ENCODE data around the gene ATP8B1.
"Not testable (repeated sequence)": the region's sequence is repeated elsewhere in the genome, so short reads cannot be mapped to it uniquely, and the experiment has no call there.

Gene ATP8B1

GRCh38 chr18:57759650-57760049 lies 43.5 kb downstream of the ATP8B1 start:
- DNase-seq: no peak

DNA sequence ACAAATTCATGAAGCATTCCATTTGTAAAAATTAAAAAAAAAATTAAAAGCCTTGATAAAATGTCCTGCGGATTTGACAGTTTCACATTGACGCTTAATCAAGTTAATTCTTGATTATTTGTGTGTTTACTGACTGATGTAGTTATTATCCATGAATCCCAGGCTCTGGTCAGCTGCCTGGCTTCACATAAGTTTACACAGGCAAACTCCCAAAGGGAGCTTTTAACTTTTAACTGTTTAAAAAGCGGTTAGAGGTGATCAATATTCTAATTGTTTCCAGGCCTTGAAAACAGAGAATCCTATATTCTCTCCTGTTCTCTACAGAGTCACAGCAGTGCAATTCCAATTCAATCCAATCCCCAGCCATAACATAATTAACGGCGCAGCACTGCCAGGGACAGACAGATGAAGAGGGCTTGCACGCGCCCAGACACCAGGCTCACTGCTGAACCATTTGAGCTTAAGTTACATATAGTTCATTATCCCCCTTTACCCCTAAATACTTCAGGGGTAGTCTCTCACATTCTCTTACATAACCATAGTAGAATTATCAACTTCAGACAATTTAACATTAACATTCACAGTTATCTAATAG lies 47.5 kb downstream of the ATP8B1 start:
- DNase-seq: no peak

- no peak for DNase-seq
Measured at GRCh38 chr18:57754577-57755338, 48.4 kb downstream of the ATP8B1 start.

DNA sequence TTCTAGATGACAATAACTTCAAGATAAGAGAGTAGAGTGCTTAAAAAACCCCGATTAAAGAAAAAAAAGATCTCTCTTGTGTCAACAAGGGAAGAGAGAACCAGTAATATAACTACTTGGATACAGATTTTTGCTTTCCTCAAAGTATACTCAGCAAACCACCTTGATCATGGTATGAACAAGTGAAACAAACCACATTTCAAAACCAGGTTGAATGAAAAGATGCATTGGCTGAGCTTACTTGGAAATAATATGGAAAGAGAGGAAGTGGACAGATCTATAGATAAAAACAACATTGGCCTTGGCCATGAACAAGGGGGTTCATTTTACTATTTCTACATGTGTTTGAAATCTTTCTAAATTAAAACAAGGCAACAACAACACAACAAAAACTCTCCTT lies 50.1 kb downstream of the ATP8B1 start:
- no peak for DNase-seq

GRCh38 chr18:57749604-57749970 lies 53.5 kb downstream of the ATP8B1 start:
- no peak for DNase-seq

DNA sequence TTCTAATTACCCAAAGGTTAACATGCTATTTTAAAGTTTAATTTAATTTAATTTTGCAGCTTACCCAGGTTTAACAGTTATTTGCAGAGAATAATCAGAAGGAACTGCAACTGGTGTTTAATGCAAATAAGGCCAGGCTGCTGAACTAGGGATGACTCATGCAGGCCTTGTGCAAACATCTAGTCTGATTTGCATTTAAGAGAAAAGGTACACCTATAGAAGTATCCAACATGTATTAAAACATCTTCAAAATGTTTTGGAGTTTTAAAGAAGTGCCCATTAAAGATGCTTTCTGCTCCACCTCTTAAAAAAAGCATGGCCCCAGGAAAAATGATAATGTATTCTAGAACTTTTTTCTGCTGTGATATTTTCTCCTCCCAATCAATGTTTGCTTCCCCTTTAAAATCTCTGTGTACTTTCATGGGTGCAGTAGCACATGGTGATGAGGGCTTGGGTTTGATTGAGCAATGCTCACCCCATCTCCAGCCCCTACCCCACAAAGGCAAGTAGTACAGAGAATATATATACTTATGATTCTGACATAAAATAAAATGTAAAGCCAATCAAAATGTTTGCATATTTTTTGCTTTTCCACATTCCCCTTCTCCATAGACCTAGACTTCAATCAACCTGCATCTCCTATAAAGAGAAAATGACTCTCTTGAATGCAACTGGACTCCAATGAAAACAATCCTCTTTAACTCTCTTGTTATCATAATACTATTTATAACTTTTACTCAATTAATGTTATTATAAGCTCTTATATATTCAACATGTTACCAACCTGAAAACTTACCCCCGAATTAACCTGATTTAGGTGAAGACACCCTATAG lies 54.1 kb downstream of the ATP8B1 start:
- no peak for DNase-seq

DNA sequence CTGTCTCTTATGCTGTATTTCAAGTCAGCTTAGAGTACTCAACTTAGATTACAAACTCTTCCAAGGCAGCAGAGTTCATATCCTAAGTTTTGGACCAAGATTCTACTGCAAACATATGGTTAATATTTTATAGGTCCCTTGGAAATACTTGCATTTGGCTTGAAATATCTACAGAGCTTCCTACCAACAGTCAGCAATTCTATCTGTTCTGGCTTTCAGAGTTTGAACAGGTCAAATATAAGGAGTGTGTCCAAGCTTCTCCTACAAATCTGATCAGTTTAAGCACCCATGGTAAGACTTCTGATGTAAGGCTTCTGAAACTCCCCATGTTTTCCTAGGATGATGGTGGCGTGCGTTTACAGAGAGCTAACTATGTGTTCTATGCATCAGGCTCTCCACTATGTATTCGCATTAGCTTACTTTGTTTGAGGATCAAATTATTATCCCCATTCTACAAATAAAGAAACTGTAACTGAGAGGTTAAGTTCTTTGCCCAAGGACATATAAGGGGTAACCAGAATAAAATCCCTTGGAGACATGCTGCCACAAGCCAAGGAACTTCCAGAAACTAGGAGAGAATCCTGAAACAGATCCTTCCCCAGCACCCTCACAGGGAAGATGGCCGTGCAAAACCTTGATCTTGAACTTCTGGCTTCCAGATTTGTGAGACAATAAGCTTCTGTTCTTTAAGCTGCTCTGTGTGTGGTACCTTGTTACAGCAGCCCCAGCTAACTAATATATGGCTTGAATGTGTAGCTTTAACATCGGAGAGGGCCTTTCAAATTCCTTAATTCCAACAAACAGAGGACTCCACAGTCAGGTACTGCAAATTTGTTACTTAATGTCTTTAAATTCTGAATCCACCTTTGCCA lies 55.1 kb downstream of the ATP8B1 start:
- no peak for DNase-seq

DNA sequence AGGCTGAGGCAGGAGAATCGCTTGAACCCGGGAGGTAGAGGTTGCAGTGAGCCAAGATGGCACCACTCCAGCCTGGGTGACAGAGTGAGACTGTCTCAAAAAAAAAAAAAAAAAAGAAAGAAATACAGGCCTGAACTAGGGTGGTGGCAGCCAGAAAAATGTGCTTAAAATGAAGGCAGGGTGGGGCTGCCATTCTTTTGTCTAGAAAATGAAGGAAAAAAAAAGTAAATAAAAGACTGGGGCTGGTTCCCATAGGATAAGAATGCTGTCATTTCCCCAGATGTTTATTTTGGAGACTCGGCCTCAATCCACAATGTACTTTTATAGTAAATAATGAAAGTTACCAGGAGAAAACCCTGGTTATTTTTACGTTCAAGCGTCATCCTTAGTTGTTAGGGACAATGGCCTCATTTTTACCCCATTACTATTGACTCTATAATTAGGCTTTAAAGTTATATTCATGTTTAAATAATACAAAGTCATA lies 58.9 kb downstream of the ATP8B1 start:
- no peak for DNase-seq

- no peak for DNase-seq
Measured at GRCh38 chr18:57743008-57743407, 60.1 kb downstream of the ATP8B1 start.

DNA sequence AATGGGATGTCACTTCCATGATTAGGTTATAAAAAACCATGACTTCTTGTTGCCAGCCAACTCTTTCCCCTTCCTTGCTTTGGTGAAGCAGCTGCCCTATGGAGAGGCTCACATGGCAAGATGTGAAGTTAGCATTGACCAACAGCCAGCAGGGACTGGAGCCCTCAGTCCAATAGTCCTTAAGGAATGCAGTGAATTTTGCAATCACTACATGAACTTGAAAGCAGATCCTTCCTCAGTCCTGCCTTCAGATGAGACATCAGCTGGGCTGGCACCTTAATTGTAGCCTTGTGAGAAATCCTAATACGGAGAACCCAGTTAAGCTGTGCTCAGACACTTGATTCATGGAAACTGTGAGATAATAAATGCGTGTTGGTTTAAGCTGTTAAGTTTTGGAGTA lies 61.8 kb downstream of the ATP8B1 start:
- no peak for DNase-seq

DNA sequence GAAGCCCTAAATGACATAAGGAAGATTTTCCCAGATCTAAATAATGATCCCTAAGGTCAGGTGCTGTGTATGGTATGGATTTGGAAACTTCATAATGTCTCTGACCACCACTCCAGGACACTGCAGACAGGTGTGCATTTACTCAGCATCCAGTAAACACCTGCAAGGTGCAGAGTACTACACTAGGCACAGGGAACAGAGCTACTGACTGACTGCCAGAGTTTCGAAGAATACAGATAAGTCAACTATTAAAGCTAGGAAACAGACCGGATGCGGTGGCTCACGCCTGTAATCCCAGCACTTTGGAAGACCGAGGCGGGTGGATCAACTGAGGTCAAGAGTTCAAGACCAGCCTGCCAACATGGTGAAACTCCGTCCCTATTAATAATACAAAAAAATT lies 65.0 kb downstream of the ATP8B1 start:
- no peak for DNase-seq

- DNase-seq: no peak
Measured at GRCh38 chr18:57737400-57738060, 65.6 kb downstream of the ATP8B1 start.

GRCh38 chr18:57735042-57735441 lies 68.1 kb downstream of the ATP8B1 start:
- DNase-seq: not testable (repeated sequence)

DNA sequence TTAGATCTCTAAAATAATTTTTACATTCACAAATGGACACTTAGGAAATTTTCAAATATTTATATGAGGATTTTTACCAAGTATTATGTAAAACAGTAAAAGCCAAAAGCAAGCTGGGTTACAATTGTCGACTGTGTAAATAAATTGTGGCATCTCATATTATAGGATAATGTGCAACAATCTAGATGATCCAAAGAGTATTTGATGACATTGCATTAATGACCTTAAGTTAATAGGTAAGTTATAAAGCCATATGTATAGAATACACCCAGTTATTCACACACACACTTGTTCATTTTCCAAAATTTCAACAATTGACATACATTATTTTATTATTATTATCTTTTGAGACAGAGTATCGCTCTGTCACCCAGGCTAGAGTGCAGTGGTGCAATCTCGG lies 69.3 kb downstream of the ATP8B1 start:
- no peak for DNase-seq

DNA sequence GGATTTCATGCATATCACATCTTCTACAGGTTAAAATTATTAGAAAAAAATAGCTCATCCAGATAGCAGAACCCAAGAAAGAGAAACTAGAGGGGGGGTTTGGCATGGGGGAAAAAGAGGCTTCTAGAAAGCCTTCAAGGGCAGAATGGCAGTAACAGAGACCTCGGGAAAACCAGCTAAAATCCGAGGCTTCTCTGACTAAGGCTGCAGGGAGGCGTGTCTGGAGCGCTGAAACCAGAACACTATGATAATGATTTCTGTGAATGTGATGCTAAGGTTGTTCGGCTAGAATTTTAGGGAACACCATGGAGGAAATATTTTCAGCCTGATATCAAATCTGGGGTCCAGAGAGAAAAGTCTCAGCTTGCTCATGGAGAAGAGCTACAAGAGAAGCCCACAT lies 73.0 kb downstream of the ATP8B1 start:
- DNase-seq: no peak

- DNase-seq: no peak
Measured at GRCh38 chr18:57728941-57729511, 74.1 kb downstream of the ATP8B1 start.

- no peak for DNase-seq
Measured at GRCh38 chr18:57727952-57728807, 74.9 kb downstream of the ATP8B1 start.

GRCh38 chr18:57719211-57719935 lies 83.7 kb downstream of the ATP8B1 start:
- not testable (repeated sequence) for DNase-seq

- DNase-seq: no peak
Measured at GRCh38 chr18:57716549-57716948, 86.6 kb downstream of the ATP8B1 start.

DNA sequence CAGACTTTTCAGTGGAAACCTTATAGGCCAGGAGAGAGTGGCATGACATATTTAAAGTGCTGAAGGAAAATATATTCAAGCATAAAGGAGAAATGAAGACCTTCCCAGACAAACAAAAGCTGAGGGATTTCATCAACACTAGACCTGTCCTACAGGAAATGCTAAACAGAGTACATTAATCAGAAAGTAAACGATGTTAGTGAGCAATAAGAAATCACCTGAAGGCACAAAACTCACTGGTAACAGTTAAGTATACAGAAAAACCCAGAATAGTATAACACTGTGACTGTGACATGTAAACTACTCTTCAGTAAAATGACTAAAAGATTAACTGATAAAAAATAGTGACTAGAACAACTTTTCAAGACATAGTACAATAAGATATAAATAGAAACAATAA lies 87.4 kb downstream of the ATP8B1 start:
- no peak for DNase-seq
